Body of pancreas (tissue), 4 donors: Measurements from ENCODE around the gene UNC5A. TPM values are rescaled to one million over a fixed set of nuclear protein-coding genes. Genes with fewer than 3 reads are reported as not detected.

ENCODE experiments used
- ATAC-seq: fragments of 150-250 bp; one replicate; pipeline ENCODE4 v1.9.1; 2016
- DNase-seq, 4 donors: peaks; one replicate each; pipeline ENCODE4 v3.0.0-alpha.2; 2019
- H3K27ac ChIP-seq, 4 donors: fragments of 200-600 bp; sonication (generic); 1 replicate in 3 of 4; 2 replicates in 1 of 4; pipeline versions ENCODE4 v1.5.1 to v1.6.1; 2016 to 2019; ENCODE audit warnings: mild to moderate bottlenecking in 1 of 4, mixed read lengths in 1 of 4, moderate library complexity in 1 of 4
- H3K27me3 ChIP-seq, 2 donors: fragments of 200-600 bp; sonication (generic); one replicate each; pipeline ENCODE4 v1.6.0; 2016; ENCODE audit warnings: mild to moderate bottlenecking in 1 of 2
- H3K36me3 ChIP-seq, 2 donors: fragments of 200-600 bp; sonication (generic); replicated peaks in 1 of 2; 2 replicates each; pipeline ENCODE4 v1.5.1; 2016; ENCODE audit warnings: low read depth in 2 of 2; ENCODE audit not compliant: insufficient read depth in 1 of 2
- H3K4me1 ChIP-seq: fragments of 200-600 bp; sonication (generic); one replicate; pipeline ENCODE4 v1.6.0; 2016
- H3K4me3 ChIP-seq, 2 donors: fragments of 200-600 bp; sonication (generic); 1 replicate in 1 of 2; 2 replicates in 1 of 2; pipeline ENCODE4 v1.5.1; 2016 to 2019
- H3K9me3 ChIP-seq, 3 donors: fragments of 200-600 bp; sonication (generic); 1 replicate in 2 of 3; 2 replicates in 1 of 3; pipeline ENCODE4 v1.5.1; 2016
- POLR2A ChIP-seq, 3 donors: fragments of 450-650 bp; IDR thresholded peaks; one replicate each; pipeline ENCODE4 v1.6.1; 2016; ENCODE audit warnings: antibody characterized with exemption in 3 of 3, mild to moderate bottlenecking in 2 of 3
- WGBS, 2 donors: methylation state at CpG; one replicate each; pipeline ENCODE4 v1.1.5; 2017; 5-methylcytosine and 5-hydroxymethylcytosine counted together
- intact Hi-C: fragments of 100-400 bp; cut with DNase I; formaldehyde crosslinking; loops from one replicate; pipeline ENCODE4 v1.15.1; 2023
- total RNA-seq, 2 donors: library from RNA; depleted of rRNA; stranded (reverse); fragments of >200 nt; gene quantifications; one replicate each; pipeline ENCODE4 v1.1.0, GENCODE V29; 2016
- TF ChIP-seq, protein P1 (sequence below), 7 experiments: fragments of 450-650 bp in 4 of 7; fragments of 200-600 bp in 3 of 7; sonication (generic) in 3 of 7; IDR thresholded peaks; one replicate each; pipeline ENCODE4 v1.5.1; 2016 to 2019; ENCODE audit warnings: antibody characterized with exemption in 7 of 7

The UNC5A gene
- total RNA-seq, 2 donors from 2014 or later, result 0.52 to 0.66 TPM

DNA sequence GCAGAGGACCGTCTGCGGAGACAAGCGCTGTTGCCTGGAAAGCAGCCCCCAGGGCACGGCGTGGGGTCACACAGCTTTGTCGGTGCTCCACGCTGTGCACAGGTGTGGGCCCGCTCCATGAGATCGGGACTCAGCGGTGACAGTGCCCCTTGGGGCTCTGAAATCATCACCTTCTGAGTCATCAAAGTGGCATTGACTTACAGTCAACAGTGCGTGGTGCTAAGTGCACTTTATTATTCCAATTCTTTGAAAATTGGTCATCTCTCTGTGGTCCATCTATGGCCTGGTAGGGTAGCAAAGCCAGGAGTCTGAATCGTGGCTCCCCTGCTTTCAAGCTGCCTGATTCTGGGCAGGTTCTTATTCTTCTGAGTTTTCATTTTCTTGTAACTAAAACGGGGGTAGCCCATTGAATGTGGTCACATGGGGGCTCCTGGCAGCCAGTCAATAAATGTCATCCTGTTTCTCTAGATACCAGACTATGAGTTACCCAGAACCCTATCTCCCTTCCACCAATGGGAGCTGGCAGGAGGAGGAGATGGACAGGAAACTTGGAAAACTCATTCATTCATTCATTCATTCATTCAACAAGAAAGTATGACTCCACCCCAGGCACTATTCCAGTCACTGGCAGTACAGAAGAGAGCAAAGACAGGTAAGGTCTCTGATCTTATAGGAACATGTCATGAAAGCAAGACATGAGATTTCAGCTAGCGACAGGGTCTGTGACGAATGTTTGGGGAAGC is 20.3 kb upstream of the UNC5A start:
- Histone ChIP-seq H3K36me3 (no peaks in the 10 kb centered on the region), H3K4me1 (no peaks in the 10 kb centered on the region), H3K27me3 (no peaks in the 10 kb centered on the region), H3K9me3 (no peaks in the 10 kb centered on the region), H3K4me3 (no peak overlapping the region), H3K27ac (no peak overlapping the region)
- no peak for ATAC-seq
- TF ChIP-seq POLR2A (IDR thresholded peaks at IDR 0.05), result no peak
- TF ChIP-seq, protein P1, sequence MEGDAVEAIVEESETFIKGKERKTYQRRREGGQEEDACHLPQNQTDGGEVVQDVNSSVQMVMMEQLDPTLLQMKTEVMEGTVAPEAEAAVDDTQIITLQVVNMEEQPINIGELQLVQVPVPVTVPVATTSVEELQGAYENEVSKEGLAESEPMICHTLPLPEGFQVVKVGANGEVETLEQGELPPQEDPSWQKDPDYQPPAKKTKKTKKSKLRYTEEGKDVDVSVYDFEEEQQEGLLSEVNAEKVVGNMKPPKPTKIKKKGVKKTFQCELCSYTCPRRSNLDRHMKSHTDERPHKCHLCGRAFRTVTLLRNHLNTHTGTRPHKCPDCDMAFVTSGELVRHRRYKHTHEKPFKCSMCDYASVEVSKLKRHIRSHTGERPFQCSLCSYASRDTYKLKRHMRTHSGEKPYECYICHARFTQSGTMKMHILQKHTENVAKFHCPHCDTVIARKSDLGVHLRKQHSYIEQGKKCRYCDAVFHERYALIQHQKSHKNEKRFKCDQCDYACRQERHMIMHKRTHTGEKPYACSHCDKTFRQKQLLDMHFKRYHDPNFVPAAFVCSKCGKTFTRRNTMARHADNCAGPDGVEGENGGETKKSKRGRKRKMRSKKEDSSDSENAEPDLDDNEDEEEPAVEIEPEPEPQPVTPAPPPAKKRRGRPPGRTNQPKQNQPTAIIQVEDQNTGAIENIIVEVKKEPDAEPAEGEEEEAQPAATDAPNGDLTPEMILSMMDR (IDR thresholded peaks at IDR 0.05), result no peak
- 30 to 37% methylated on average over 12 to 15 of the region's 15 CpGs for WGBS, 2 donors
- no peak for DNase-seq
- intact Hi-C loops, result no loop called here

DNA sequence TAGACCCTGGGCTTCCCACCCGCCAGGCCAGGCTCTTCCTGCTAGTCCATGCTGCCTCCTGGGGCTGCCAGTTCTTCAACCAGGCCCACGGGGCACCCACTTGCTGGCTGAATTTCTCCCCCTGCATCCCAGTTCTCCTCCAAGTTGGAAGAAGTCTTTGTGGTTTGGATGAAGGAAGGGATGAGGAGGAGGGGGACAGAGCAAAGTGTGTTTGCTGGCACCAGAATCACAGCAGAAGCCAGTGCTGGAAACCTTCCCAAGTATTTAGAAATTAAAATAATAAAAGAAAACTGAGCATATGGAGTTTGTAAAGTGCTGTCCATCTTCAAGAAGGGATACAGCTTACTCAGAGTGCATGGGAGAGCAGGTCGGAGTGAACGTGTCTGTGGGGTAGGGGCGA is 19.4 kb upstream of the UNC5A start:
- Histone ChIP-seq H3K27ac (no peak overlapping the region), H3K4me1 (no peaks in the 10 kb centered on the region), H3K36me3 (no peaks in the 10 kb centered on the region), H3K27me3 (peaks cover 0 to 3% of the 10 kb centered on the region in 2 donors), H3K9me3 (no peaks in the 10 kb centered on the region), H3K4me3 (no peak overlapping the region)
- ATAC-seq (no peak), DNase-seq (no peak)
- intact Hi-C loops, result no loop called here
- TF ChIP-seq, protein P1 (IDR thresholded peaks at IDR 0.05), result no peak
- TF ChIP-seq POLR2A (IDR thresholded peaks at IDR 0.05), result no peak
- 58 to 65% methylated on average over 5 of the region's 5 CpGs for WGBS, 2 donors

DNA sequence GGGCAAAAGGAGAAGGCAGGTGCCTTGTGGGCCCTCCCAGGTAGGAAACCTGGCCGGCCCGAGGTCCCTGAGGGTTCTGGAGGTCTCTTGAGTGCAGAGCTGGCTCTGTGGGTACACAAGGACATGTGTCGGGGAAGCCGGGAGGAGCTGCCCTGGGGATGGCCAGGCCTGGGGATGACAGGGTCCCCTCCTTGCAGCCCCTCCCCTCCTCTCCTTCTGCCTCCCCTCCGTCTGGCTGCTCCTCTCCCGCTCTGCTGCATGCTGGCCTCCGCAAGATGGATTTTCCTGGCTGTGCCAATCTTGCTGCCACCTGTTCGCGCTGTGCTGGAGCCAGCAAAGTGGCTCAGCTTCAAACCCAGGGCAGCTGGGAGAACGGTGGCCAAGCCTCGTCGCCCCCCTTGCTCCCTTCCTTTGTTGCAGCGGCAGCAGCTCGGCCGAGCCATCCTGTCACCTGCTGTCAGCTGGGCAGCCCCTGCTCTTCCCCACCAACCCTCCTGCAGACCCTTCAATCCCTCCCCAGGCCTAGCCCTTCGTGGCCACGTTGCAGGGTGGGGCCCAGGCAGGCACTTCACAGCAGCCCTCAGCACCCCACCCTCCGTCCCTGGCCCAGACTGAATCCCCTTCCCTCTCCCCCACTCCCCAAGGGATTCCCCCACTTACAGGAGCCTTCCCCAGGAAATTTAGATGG is 17.6 kb upstream of the UNC5A start:
- TF ChIP-seq, protein P1 (IDR thresholded peaks at IDR 0.05), result no peak
- no peak for TF ChIP-seq POLR2A (IDR thresholded peaks at IDR 0.05)
- DNase-seq, result no peak
- Histone ChIP-seq H3K9me3 (no peaks in the 10 kb centered on the region), H3K27ac (no peak overlapping the region), H3K4me1 (no peaks in the 10 kb centered on the region), H3K4me3 (no peak overlapping the region), H3K36me3 (no peaks in the 10 kb centered on the region), H3K27me3 (peaks cover 0 to 9% of the 10 kb centered on the region in 2 donors)
- intact Hi-C loops, result no loop called here
- WGBS, 2 donors, result 40 to 51% methylated on average over 9 to 18 of the region's 18 CpGs
- ATAC-seq, result no peak

DNA sequence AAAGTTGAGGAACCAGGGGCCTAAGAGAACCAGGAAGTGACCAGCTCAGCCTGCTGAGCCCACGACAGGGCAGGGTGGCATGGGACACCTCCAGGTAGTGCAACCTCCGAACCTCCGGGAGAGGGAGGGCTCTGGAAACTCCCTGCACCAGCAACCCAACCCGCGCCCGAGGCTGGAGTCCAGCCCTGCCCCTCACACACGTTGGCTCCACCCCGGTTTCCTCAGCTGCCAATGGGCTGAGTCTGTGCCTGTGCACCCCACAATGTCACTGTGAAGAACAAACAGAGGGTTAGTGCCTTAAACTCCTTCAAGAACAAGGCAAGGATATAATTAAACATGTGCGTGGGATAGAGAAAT is 17.0 kb upstream of the UNC5A start:
- Histone ChIP-seq H3K4me1 (no peaks in the 10 kb centered on the region), H3K9me3 (no peaks in the 10 kb centered on the region), H3K36me3 (no peaks in the 10 kb centered on the region), H3K27ac (no peak overlapping the region), H3K4me3 (no peak overlapping the region), H3K27me3 (peaks cover 0 to 9% of the 10 kb centered on the region in 2 donors)
- WGBS, 2 donors, result 29 to 34% methylated on average over 6 to 9 of the region's 9 CpGs
- DNase-seq, result no peak
- TF ChIP-seq, protein P1 (IDR thresholded peaks at IDR 0.05), result no peak
- TF ChIP-seq POLR2A (IDR thresholded peaks at IDR 0.05), result no peak
- intact Hi-C loops, result no loop called here
- ATAC-seq, result no peak
